Measurements from ENCODE around the gene POLD3.
"Not testable (repeated sequence)": the region's sequence is repeated elsewhere in the genome, so short reads cannot be mapped to it uniquely, and the experiment has no call there.

POLD3 gene

GRCh38 chr11:74659124-74659523 is 66.7 kb downstream of the POLD3 start:
- Mint-ChIP-seq H3K9me3 (peaks cover 33% of the 10 kb centered on the region), H3K36me3 (ENCODE audit: low read depth) (peaks cover 66% of the 10 kb centered on the region)
- H3K4me3 Mint-ChIP-seq; H3K27ac Mint-ChIP-seq; intact Hi-C loops (cut with micrococcal nuclease); H3K27me3 Mint-ChIP-seq; H3K4me1 Mint-ChIP-seq (ENCODE audit: low read depth): not testable (repeated sequence)

GRCh38 chr11:74662487-74663103 is 70.2 kb downstream of the POLD3 start:
- Mint-ChIP-seq H3K36me3 (ENCODE audit: low read depth) (peaks cover 52% of the 10 kb centered on the region), H3K27ac (no peak overlapping the region), H3K27me3 (no peaks in the 10 kb centered on the region), H3K4me3 (no peak overlapping the region), H3K9me3 (peaks cover 30% of the 10 kb centered on the region), H3K4me1 (ENCODE audit: low read depth) (no peaks in the 10 kb centered on the region)
- intact Hi-C loops (cut with micrococcal nuclease) = no loop called here

- H3K4me3 Mint-ChIP-seq = no peak overlapping the region
Observed at GRCh38 chr11:74663315-74663714, 70.9 kb downstream of the POLD3 start.

GRCh38 chr11:74669211-74670160 is 77.1 kb downstream of the POLD3 start:
- peaks cover 3% of the 10 kb centered on the region for H3K9me3 Mint-ChIP-seq
- H3K4me1 Mint-ChIP-seq (ENCODE audit: low read depth) = peaks cover 10% of the 10 kb centered on the region
- H3K27me3 Mint-ChIP-seq = no peaks in the 10 kb centered on the region
- no peak overlapping the region for H3K27ac Mint-ChIP-seq
- no peak overlapping the region for H3K4me3 Mint-ChIP-seq
- intact Hi-C loops (cut with micrococcal nuclease) = no loop called here
- no peaks in the 10 kb centered on the region for H3K36me3 Mint-ChIP-seq (ENCODE audit: low read depth)

More at GRCh38 chr11:74663315-74663714, 70.9 kb downstream of the POLD3 start:
- intact Hi-C loops (cut with micrococcal nuclease) = no loop called here
- Mint-ChIP-seq H3K9me3 (peaks cover 23% of the 10 kb centered on the region), H3K36me3 (ENCODE audit: low read depth) (peaks cover 47% of the 10 kb centered on the region), H3K27me3 (no peaks in the 10 kb centered on the region), H3K4me1 (ENCODE audit: low read depth) (no peaks in the 10 kb centered on the region), H3K27ac (no peak overlapping the region)

DNA sequence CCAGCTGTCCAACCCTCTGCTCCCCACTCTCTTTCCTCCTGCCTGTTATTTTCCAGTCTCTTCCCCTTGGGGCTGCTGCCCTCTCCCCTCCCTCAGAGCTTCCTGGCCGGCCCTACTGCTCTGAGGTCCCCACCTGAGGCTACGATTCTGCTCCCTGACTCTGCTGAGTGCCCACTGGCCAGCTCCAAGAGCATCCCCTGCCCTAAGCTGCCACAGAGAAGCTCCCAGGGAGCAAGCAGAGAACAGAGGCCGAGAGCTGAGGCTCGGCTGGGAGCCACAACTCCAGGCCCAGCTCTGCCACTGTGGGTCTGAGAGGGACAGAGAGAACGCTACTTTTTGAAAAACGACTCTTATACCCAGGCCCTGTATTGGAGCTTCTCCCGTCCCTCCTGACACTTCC is 77.8 kb downstream of the POLD3 start:
- Mint-ChIP-seq H3K4me3 (no peak overlapping the region), H3K9me3 (peaks cover 8% of the 10 kb centered on the region), H3K27me3 (no peaks in the 10 kb centered on the region), H3K4me1 (ENCODE audit: low read depth) (peaks cover 10% of the 10 kb centered on the region), H3K27ac (no peak overlapping the region), H3K36me3 (ENCODE audit: low read depth) (no peaks in the 10 kb centered on the region)
- intact Hi-C loops (cut with micrococcal nuclease) = no loop called here

DNA sequence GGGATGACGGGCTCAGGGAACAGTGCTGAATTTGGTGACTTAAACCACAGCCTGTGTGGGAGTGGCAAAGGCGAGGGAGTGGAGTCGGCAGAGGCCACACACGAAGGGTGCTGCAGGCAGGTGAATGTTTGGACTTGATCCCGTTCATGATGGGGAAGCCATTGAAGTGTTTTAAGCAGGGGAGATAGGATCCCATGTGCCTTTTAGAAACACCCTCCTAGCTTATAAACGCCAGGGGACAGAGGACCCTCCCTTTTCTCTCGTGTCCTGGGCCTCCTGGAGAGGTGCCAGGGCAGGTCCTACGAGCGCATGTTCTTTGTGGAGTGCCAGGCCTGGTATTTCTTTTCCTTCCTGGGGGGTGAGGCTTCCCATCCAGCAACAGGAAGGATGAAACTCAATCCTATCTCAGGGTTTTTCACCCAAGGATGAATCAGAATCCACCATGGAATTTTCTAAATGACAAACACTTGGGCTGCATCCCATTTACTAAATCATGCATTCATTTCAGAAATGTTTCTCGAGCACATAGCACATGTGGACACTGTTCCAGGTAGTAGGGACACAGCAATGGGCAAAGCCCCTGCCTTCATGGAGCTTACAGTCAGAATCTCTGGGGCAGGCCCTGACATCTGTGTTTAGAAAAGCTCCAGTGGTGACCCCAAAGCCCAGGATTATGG is 79.3 kb downstream of the POLD3 start:
- Mint-ChIP-seq H3K4me1 (ENCODE audit: low read depth) (peaks cover 10% of the 10 kb centered on the region), H3K27me3 (peaks cover under 1% of the 10 kb centered on the region), H3K9me3 (peaks cover 8% of the 10 kb centered on the region), H3K36me3 (ENCODE audit: low read depth) (no peaks in the 10 kb centered on the region), H3K4me3 (no peak overlapping the region), H3K27ac (no peak overlapping the region)
- intact Hi-C loops (cut with micrococcal nuclease) = no loop called here

GRCh38 chr11:74672332-74672955 is 80.1 kb downstream of the POLD3 start:
- H3K36me3 Mint-ChIP-seq (ENCODE audit: low read depth) = no peaks in the 10 kb centered on the region
- intact Hi-C loops (cut with micrococcal nuclease) = no loop called here
- H3K27ac Mint-ChIP-seq = no peak overlapping the region
- no peak overlapping the region for H3K4me3 Mint-ChIP-seq
- peaks cover 3% of the 10 kb centered on the region for H3K27me3 Mint-ChIP-seq
- peaks cover 10% of the 10 kb centered on the region for H3K4me1 Mint-ChIP-seq (ENCODE audit: low read depth)
- H3K9me3 Mint-ChIP-seq = peaks cover 8% of the 10 kb centered on the region

DNA sequence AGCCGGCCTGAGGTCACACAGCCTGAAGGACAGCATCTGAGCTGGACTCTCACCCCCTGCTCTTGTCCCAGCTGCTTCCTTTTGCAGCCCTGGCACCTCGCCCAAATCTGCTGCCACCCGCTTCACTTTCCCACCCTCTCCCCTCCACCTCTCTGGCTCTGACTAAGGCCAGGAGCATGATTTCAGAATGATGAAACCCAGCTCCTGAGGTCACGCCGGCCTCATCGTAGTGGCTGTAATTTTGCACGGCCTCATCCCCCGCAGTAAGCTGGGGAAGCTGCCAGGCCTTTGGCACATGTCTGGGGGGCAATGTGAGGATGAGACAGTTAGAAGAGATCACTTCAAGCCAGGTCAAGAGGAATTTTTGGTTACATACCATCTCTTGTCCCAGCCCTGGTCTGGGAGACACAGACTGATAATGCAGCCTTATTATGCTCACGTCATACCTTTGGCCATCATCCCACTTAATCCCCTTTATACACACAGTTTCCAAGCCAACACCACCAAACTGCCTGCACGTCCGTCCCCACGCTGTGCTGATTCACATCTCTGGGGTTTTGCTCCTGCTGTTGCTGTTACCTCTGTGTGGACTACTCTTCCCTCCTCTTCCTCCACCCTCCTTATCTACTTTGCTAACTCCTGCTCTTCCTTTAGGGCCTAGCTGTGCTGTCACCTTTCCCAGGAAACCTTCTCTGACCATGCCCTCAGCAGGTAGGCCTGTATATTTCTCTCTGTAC is 80.7 kb downstream of the POLD3 start:
- peaks cover 8% of the 10 kb centered on the region for H3K9me3 Mint-ChIP-seq
- intact Hi-C loops (cut with micrococcal nuclease) = no loop called here
- peaks cover 3% of the 10 kb centered on the region for H3K27me3 Mint-ChIP-seq
- no peak overlapping the region for H3K27ac Mint-ChIP-seq
- peaks cover 10% of the 10 kb centered on the region for H3K4me1 Mint-ChIP-seq (ENCODE audit: low read depth)
- no peaks in the 10 kb centered on the region for H3K36me3 Mint-ChIP-seq (ENCODE audit: low read depth)
- no peak overlapping the region for H3K4me3 Mint-ChIP-seq

DNA sequence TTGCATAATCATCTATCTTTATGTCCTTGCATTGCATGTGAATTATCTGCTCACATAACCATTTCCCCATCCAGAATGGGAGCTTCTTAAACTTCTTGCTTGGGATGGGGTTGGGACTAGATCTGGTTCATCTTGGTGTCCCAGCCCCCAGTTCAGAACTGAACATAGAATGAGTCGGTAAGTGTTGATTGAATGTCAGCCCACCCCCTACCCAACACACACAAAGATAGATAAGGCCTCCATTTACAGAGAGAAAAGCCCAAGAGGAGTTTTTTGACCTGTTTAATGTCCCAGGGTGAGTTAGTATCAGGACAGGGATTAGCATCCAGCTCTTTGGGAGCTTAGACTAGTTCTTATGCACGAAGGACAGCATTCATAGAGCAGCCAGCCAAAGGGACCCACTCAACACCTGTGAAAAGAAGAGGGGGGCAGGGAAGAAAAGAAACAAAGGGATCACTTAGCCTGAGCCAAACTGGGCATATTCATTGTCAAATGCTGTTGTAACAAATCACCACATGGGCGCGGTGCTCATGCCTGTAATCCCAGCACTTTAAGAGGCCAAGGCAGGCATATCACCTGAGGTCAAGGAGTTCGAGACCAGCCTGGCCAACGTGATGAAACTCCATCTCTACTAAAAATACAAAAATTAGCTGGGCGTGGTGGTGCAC is 81.4 kb downstream of the POLD3 start:
- peaks cover 8% of the 10 kb centered on the region for H3K9me3 Mint-ChIP-seq
- H3K27me3 Mint-ChIP-seq = peaks cover 3% of the 10 kb centered on the region
- intact Hi-C loops (cut with micrococcal nuclease) = no loop called here
- H3K27ac Mint-ChIP-seq = no peak overlapping the region
- H3K4me1 Mint-ChIP-seq (ENCODE audit: low read depth) = peaks cover 10% of the 10 kb centered on the region
- H3K4me3 Mint-ChIP-seq = no peak overlapping the region
- no peaks in the 10 kb centered on the region for H3K36me3 Mint-ChIP-seq (ENCODE audit: low read depth)

DNA sequence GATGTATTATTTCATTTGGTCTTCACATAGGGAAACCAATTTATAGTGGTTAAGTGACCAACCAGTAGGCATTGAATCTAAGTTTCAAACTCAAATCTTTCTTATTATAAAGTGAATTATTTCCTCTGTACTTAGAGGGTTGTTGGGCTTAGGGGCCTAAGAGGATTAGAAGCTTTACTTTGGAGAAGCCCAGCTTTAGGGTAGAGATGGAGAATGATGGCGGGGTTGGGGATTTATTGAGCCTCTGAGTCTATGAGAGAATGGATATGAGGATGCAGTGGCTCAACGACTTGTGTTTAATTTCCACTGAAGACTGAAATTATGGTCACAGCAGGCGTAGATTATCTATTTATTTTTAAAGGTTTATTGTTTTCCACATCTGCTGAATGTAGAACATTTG is 83.4 kb downstream of the POLD3 start:
- intact Hi-C loops (cut with micrococcal nuclease) = no loop called here
- H3K4me1 Mint-ChIP-seq (ENCODE audit: low read depth) = peaks cover 10% of the 10 kb centered on the region
- H3K27ac Mint-ChIP-seq = no peak overlapping the region
- H3K9me3 Mint-ChIP-seq = peaks cover 8% of the 10 kb centered on the region
- no peak overlapping the region for H3K4me3 Mint-ChIP-seq
- H3K36me3 Mint-ChIP-seq (ENCODE audit: low read depth) = no peaks in the 10 kb centered on the region
- H3K27me3 Mint-ChIP-seq = peaks cover 7% of the 10 kb centered on the region

DNA sequence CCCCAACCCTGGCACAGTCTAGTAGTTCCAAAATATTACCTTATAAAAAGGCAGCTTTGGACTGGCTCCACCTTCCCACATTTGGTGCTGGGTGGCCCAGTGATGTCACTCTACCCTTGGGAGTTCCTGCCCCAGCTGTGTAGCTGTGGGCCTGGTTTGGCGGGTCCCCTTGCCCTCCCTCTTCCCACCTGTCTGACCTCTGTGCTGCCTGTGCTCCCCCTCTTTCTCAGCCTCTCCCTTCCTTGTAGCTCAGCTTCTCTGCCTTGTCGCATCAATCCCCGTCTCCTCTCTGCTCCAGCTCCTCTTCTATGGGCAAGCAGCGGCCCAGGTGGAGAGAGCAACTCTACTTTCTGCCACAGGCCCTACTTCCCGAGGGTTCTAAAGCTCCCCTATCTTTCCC is 84.2 kb downstream of the POLD3 start:
- no peaks in the 10 kb centered on the region for H3K36me3 Mint-ChIP-seq (ENCODE audit: low read depth)
- H3K9me3 Mint-ChIP-seq = peaks cover 8% of the 10 kb centered on the region
- H3K27ac Mint-ChIP-seq = no peak overlapping the region
- intact Hi-C loops (cut with micrococcal nuclease) = no loop called here
- H3K27me3 Mint-ChIP-seq = peaks cover 9% of the 10 kb centered on the region
- no peak overlapping the region for H3K4me3 Mint-ChIP-seq
- peaks cover 10% of the 10 kb centered on the region for H3K4me1 Mint-ChIP-seq (ENCODE audit: low read depth)

DNA sequence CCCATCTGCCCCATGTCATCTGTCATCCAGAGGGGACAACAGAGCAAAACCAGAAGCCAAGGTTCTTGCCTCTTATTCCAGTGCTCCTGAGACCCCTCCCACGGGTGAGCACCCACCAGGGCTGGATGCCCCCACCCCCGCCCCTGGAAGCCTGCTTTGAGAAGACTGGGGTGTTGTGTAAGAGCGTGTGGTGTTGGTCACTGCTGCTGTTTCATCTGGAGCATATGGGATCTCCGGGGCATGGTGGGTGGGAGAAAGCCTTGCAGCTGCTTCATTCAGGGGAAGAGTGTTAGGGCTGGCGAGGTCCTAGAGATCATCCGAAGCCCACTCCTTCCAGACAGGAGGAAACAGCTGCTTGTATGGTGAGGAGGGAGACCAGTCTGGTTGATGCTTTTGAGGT is 84.7 kb downstream of the POLD3 start:
- H3K36me3 Mint-ChIP-seq (ENCODE audit: low read depth) = no peaks in the 10 kb centered on the region
- H3K9me3 Mint-ChIP-seq = peaks cover 8% of the 10 kb centered on the region
- H3K4me3 Mint-ChIP-seq = no peak overlapping the region
- intact Hi-C loops (cut with micrococcal nuclease) = no loop called here
- H3K4me1 Mint-ChIP-seq (ENCODE audit: low read depth) = peaks cover 10% of the 10 kb centered on the region
- H3K27ac Mint-ChIP-seq = no peak overlapping the region
- peaks cover 13% of the 10 kb centered on the region for H3K27me3 Mint-ChIP-seq

- intact Hi-C loops (cut with micrococcal nuclease) = no loop called here
- H3K27ac Mint-ChIP-seq = no peak overlapping the region
- peaks cover 10% of the 10 kb centered on the region for H3K4me1 Mint-ChIP-seq (ENCODE audit: low read depth)
- H3K9me3 Mint-ChIP-seq = peaks cover 8% of the 10 kb centered on the region
- peaks cover 22% of the 10 kb centered on the region for H3K27me3 Mint-ChIP-seq
- H3K36me3 Mint-ChIP-seq (ENCODE audit: low read depth) = no peaks in the 10 kb centered on the region
- no peak overlapping the region for H3K4me3 Mint-ChIP-seq
Observed at GRCh38 chr11:74678041-74678440, 85.7 kb downstream of the POLD3 start.

Data from dendritic cell treated with granulocyte-macrophage colony-stimulating factor and Interleukin-4, amounts not matched to agents 40 ng/mL and 50 ng/mL, for 4 days (primary cell).